BE2C (cell line): ENCODE data around the gene STAG1.

Experiments used
- DNase-seq: peaks from one replicate; pipeline ENCODE4 v3.0.0-alpha.2; 2020
- H3K27me3 ChIP-seq: fragments of 250-450 bp; sonication (Bioruptor Pico); 2 replicates; pipeline ENCODE4 v1.5.1; 2020; ENCODE audit warnings: mild to moderate bottlenecking
- H3K36me3 ChIP-seq: fragments of 250-450 bp; sonication (Bioruptor Pico); 2 replicates; pipeline ENCODE4 v1.5.1; 2020; ENCODE audit warnings: mild to moderate bottlenecking
- H3K4me1 ChIP-seq: fragments of 250-450 bp; sonication (Bioruptor Pico); 2 replicates; pipeline ENCODE4 v1.5.1; 2020
- H3K4me3 ChIP-seq: 2 replicates; pipeline ENCODE4 v1.5.1; 2011; ENCODE audit warnings: low read depth, low read length
- H3K9me3 ChIP-seq: fragments of 250-450 bp; sonication (Bioruptor Pico); 2 replicates; pipeline ENCODE4 v1.5.1; 2020
- TF ChIP-seq, protein P1 (sequence below): IDR thresholded peaks from 2 replicates; pipeline ENCODE4 v1.5.1; 2012; ENCODE audit warnings: mild to moderate bottlenecking, low read depth, low read length

STAG1 gene

DNA sequence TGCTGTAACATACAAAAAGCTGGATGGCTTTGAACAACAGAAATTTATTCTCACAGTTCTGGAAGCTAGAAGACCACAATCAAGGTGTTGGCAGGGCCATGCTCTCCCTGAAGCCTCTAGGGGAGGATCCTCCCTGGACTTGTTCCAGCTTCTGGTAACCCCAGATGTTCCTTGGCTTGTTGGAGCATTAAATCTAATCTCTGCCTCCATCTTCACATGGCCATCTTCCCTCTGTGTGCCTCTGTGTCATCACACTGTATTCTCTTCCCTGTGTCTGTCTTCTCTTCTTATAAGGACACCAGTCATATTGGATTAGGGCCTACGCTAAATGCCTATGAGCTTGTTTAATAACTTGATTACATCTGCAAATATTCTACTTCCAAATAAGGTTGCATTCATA, 109.5 kb downstream of the STAG1 start:
- peak; percentile 47 for DNase-seq
- TF ChIP-seq, protein P1, sequence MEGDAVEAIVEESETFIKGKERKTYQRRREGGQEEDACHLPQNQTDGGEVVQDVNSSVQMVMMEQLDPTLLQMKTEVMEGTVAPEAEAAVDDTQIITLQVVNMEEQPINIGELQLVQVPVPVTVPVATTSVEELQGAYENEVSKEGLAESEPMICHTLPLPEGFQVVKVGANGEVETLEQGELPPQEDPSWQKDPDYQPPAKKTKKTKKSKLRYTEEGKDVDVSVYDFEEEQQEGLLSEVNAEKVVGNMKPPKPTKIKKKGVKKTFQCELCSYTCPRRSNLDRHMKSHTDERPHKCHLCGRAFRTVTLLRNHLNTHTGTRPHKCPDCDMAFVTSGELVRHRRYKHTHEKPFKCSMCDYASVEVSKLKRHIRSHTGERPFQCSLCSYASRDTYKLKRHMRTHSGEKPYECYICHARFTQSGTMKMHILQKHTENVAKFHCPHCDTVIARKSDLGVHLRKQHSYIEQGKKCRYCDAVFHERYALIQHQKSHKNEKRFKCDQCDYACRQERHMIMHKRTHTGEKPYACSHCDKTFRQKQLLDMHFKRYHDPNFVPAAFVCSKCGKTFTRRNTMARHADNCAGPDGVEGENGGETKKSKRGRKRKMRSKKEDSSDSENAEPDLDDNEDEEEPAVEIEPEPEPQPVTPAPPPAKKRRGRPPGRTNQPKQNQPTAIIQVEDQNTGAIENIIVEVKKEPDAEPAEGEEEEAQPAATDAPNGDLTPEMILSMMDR = no peak
- H3K9me3 ChIP-seq = no peaks in the 10 kb centered on the region

DNA sequence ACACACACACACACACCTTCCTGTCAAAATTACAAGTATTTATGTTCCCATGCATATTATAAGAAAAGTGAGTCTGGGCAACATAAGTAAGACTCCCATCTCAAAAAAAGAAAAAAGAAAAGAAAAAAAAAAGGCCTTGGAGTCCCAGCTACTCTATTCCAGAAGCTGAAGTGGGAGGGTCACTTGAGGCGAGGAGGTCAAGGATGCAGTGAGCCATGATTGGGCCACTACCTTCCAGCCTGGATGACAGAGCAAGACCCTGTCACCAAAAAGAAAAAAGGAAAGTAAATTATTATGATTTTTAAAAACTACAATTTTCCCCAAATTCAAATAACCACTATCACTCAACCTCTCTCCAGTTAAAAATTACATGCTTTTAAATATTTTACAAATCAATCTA, 113.1 kb downstream of the STAG1 start:
- no peak for DNase-seq
- Histone ChIP-seq H3K9me3 (no peaks in the 10 kb centered on the region), H3K4me1 (peaks cover 14% of the 10 kb centered on the region; the same call in 1 of the 2 replicates), H3K36me3 (no peaks in the 10 kb centered on the region; the same call in 1 of the 2 replicates), H3K27me3 (no peaks in the 10 kb centered on the region), H3K4me3 (no peak overlapping the region)
- TF ChIP-seq, protein P1 = no peak

More for the DNA sequence above, 109.5 kb downstream of the STAG1 start:
- H3K27me3 ChIP-seq = no peaks in the 10 kb centered on the region
- peaks cover 14% of the 10 kb centered on the region; the same call in 1 of the 2 replicates for H3K4me1 ChIP-seq
- no peaks in the 10 kb centered on the region; the same call in 1 of the 2 replicates for H3K36me3 ChIP-seq
- H3K4me3 ChIP-seq = no peak overlapping the region

- DNase-seq = no peak
- TF ChIP-seq, protein P1 = no peak
- H3K27me3 ChIP-seq = no peaks in the 10 kb centered on the region
Observed at GRCh38 chr3:136637176-136637575, 115.0 kb downstream of the STAG1 start.

GRCh38 chr3:136634821-136635220, 117.4 kb downstream of the STAG1 start:
- no peak for DNase-seq
- no peaks in the 10 kb centered on the region for H3K9me3 ChIP-seq
- H3K36me3 ChIP-seq = no peaks in the 10 kb centered on the region; the same call in 1 of the 2 replicates
- H3K4me1 ChIP-seq = no peaks in the 10 kb centered on the region
- no peak overlapping the region for H3K4me3 ChIP-seq
- H3K27me3 ChIP-seq = no peaks in the 10 kb centered on the region
- TF ChIP-seq, protein P1 = no peak

More at GRCh38 chr3:136637176-136637575, 115.0 kb downstream of the STAG1 start:
- Histone ChIP-seq H3K4me1 (peaks cover 3% of the 10 kb centered on the region; the same call in 1 of the 2 replicates), H3K9me3 (no peaks in the 10 kb centered on the region), H3K4me3 (no peak overlapping the region), H3K36me3 (no peaks in the 10 kb centered on the region; the same call in 1 of the 2 replicates)

GRCh38 chr3:136632625-136633081, 119.5 kb downstream of the STAG1 start:
- DNase-seq = no peak
- Histone ChIP-seq H3K4me3 (no peak overlapping the region), H3K36me3 (peaks cover 7% of the 10 kb centered on the region; the same call in 1 of the 2 replicates), H3K4me1 (no peaks in the 10 kb centered on the region), H3K27me3 (no peaks in the 10 kb centered on the region), H3K9me3 (no peaks in the 10 kb centered on the region)
- TF ChIP-seq, protein P1 = no peak

- Histone ChIP-seq H3K9me3 (no peaks in the 10 kb centered on the region), H3K36me3 (peaks cover 7% of the 10 kb centered on the region; the same call in 1 of the 2 replicates), H3K4me1 (no peaks in the 10 kb centered on the region; the same call in 1 of the 2 replicates), H3K27me3 (no peaks in the 10 kb centered on the region), H3K4me3 (no peak overlapping the region)
- TF ChIP-seq, protein P1 = no peak
- DNase-seq = no peak
Observed at GRCh38 chr3:136631424-136631823, 120.8 kb downstream of the STAG1 start.
